GM19452 (cell line): ENCODE measurements around the gene THTPA.
A peak's percentile ranks its signal among the peaks of the same experiment; 100 is the strongest.

Experiments used
- ATAC-seq: cut with Tn5 transposase; IDR thresholded peaks from one replicate; pipeline ENCODE4 v1.9.1; 2021; ENCODE audit not compliant: unreplicated experiment

The THTPA gene, protein sequence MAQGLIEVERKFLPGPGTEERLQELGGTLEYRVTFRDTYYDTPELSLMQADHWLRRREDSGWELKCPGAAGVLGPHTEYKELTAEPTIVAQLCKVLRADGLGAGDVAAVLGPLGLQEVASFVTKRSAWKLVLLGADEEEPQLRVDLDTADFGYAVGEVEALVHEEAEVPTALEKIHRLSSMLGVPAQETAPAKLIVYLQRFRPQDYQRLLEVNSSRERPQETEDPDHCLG

DNA sequence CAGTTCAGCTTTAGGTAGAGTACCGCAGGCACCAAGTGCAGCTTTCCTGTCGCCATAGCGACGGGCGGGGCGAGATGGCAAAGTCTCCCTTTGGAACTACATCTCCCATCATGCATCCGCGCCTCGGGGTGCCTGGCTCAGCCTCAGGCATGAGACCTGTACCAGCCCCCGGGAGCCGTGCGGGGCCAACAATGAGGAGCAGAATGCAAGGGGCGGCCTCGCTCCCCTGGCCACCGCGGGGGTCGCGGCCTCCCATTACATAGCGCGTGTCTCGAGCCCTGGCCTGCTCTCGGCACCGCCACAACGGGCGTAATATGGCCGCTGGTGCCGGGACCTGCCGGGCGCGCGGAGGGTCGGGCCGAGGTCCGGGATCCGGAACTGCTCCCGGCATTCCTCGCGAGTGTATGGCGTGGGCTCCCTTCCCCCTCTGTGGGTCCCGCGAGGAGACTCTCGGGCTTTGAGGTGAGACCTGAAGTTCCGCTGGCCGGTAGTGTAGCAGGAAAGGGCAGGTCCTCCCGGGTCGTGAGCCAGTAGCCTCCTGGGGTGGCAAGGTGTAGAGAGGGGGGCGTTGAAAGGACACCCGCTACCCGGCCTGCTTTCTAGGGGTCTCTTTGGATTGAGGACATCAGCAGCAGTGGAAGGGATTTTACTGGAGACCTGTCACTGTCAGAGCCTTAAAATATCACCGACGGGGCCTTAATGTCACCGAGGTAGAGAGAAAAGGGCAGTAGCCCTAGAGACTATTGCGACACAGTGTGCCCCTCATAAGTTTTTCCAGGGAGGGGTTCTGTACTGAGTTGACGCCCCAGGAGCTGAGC lies at the start of gene THTPA:
Gene THTPA (plus strand): TSS at position 390 of the 818 bp plus-strand sequence. CDS start 487 bp downstream, outside the sequence.
- ATAC-seq = peak; percentile 86

DNA sequence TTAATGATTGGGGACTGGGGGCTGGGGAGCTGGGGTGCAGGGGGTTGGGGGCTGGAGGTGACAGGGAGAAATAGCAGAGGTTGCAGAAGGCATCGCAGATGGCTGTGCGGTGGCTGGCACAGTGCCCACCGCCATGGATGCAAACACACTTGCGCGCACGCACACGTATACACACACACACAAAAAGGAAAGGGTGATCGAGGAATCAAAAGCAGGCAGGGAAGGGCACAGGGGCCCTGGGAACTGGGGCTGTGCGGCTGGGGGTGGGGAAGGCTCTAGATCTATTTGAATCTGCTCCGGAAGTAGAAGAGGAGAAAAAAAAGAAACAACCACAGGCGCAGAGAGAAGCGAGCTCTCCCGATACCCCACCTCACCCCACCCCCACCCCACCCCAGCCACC lies 43.9 kb upstream of the THTPA start:
- ATAC-seq = no peak

DNA sequence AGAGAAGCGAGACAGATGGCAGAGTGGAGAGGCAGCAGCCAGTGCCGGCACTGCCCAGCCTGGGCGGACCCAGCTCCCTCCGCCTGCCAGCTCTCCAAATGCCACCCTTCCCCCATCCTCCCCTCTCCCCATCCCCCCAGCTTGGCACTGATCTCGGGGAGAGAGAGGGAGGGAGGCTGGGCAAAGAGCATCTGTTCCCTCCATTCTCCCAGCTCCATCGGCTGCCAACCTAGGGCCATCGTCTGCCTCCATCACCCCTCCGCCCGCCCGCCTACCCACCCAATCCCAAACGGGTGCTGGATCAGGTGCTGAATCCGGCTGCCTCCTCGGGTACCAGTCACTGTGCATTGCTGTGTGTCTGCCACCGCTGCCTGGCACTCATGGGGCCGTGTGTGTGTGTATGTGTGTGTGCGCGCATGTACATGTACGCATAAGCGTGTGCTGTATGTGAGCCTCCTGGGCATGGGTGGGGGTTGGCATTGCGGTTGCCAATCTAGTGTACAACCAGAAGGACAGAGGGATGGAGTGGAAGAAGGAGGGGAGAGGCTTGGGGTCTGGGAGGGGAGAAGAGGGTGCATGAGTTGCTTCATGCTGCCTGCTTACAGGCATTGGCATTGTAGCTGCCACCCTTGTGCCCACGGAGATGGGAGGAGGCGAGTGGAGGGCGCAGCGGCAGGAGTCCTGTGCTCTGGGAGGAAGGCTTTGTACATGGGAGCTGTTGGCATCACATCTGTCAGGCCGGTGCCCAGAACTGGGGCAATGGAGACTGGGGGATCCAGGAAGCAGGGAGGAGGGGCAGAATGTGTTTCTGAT lies 42.9 kb upstream of the THTPA start:
- no peak for ATAC-seq

DNA sequence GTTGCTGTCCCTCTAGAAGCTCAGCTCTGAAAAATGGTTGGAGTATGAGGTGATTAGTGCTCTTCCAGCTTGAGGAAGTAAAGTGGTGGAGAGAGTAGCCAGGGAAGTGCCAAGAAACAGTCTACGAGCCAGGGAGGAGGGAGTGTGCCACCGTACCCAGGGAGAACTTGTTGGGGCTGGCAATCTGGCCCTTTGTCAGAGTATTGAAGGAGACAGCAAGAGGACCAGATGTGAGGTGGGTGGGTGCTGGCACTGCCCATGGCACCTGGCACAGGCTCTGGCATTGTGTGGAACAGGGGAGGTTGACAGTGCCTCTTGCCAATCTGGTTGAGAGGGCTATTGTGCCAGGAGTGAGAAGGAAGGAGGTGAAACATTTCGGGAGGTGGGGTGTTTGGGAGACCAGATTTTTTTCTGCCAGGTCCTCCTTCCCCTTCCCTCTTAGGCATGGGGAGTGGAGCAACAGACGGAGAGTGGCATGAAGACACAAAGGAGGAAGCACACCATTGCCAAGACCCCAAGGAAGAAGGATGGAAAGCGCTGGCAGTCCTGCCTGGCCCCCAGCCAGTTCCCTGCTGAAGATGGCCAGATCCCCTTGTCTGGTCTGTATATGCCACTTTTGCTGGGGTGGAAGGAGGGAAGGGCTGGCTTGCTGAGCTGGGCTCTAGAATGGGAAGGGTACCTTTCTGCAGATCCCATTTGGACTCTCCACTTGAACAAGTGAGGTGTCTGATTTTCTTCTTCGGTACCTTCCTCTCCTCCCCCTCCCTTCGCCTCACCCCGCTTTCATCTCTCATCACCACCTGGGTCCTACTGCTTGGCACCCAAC lies 42.0 kb upstream of the THTPA start:
- ATAC-seq = no peak

GRCh38 chr14:23514644-23514957 lies 41.5 kb upstream of the THTPA start:
- ATAC-seq = no peak

- no peak for ATAC-seq
Observed at GRCh38 chr14:23517650-23518326, 38.3 kb upstream of the THTPA start.

DNA sequence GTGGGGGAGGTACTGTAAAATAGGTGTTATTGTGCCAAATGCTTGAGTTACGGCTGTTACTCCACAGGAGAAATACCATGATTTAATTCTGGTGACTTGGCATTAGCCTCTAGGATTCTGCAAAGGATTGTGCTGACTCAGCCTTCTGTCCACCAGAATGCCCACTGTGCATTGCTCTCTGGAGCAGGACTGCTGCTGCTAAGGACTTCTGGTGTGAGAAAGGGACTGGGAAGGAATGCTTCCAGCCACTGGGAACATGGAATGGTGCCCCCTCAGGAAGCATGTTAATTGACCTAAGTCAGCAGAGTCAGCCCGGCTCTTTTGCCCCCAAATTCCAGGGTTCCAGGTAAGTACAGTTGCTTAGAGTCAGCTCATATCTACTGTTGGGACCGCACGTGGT lies 37.4 kb upstream of the THTPA start:
- ATAC-seq = no peak

DNA sequence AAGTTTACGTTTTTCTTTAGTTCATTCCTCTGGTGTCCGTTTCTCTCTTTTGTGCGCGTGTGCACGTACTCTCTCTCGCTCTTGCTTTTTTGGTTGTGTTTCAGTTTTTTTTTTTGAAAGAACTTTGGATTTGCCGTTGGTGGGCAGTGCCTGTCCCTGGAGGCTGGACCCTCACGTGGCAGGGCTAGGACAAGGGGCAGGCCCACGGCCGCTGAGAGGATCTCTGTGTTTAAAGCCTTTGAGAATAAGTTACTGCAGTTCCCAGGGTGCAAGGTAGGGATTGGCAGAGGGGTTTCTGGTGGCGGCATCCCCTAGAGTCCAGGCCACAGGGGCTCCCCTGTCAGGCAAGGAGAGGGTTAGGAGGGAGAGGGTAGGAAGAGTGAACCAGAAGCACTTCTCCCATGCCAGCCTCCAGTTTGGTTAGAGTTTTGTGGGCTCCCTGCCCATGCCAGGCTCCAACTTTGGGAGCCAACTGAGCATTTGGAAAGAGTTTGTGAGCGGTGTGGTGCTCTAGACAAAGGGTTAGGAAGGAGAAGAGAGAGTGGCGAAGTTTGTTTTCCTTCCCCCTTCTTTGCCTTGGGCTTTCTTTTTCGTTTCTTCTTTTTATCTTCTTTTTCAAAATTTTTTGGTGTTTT lies 35.1 kb upstream of the THTPA start:
- ATAC-seq = no peak

GRCh38 chr14:23521785-23522640 lies 34.1 kb upstream of the THTPA start:
- no peak for ATAC-seq

GRCh38 chr14:23522643-23523198 lies 33.4 kb upstream of the THTPA start:
- ATAC-seq = no peak

- ATAC-seq = no peak
Observed at GRCh38 chr14:23523229-23524016, 32.6 kb upstream of the THTPA start.

GRCh38 chr14:23524954-23525353 lies 31.1 kb upstream of the THTPA start:
- no peak for ATAC-seq

DNA sequence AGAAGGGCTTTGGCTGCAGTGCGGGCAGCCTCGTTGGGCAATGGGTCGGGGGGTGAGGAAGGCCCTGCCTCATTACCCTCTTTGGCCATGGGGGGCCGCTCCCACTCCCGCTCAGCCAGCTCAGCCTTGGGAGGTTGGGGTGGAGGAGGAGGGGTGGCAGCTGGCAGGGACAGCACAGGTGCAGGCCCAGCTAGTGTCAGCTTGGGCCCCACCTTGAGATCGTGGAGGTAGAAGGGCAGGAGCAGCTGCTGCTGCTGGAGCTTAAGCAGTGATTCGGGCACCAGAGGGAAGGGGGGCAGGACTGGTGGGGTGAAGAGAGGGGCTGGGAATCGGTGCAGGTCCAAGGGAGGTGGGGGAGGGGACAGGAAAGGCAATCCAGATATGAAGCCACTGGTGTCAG lies 30.5 kb upstream of the THTPA start:
- no peak for ATAC-seq

GRCh38 chr14:23528555-23528954 lies 27.5 kb upstream of the THTPA start:
- ATAC-seq = no peak

DNA sequence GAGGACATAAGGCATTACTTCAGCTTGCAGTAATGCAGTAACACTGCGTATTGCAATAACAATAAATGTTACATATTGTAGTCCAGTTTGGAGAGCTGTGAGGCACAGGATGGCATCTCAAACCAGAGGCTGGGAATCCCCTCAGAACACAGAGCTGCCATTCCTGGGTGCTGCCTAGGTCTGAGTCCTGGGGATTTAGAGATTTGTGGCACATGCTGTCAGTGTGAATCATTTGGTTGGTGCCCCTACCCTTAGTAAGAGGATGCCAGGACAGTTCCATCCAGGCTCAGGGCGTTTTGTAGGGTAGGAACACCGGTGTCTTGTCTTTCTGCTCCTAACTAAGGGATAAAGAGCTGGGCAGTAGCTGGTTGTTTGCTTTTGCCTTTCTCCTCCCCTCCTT lies 27.1 kb upstream of the THTPA start:
- ATAC-seq = no peak

- ATAC-seq = no peak
Observed at GRCh38 chr14:23530375-23531055, 25.6 kb upstream of the THTPA start.

DNA sequence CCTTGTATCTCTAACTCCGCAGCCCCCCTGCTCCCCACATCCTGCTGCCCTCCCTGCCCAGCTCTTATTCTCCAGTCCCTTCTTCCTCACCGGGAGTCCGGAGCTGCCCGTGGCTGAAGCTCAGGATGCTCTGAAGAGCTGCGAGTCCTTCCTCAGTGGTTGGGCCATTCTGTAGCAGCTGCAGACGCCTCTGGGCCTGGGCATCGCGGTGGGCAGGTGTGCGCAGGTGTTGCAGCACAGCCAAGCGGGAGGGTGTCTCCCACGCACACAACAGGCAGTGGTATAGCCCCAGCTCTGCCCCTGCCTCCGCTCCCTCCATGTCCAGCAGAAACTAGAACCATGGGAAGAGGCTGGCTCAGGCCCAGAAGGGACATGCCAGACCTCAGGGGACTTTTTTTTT lies 24.7 kb upstream of the THTPA start:
- no peak for ATAC-seq
